ENCODE measurements around the gene RAB40B.

RAB40B gene

DNA sequence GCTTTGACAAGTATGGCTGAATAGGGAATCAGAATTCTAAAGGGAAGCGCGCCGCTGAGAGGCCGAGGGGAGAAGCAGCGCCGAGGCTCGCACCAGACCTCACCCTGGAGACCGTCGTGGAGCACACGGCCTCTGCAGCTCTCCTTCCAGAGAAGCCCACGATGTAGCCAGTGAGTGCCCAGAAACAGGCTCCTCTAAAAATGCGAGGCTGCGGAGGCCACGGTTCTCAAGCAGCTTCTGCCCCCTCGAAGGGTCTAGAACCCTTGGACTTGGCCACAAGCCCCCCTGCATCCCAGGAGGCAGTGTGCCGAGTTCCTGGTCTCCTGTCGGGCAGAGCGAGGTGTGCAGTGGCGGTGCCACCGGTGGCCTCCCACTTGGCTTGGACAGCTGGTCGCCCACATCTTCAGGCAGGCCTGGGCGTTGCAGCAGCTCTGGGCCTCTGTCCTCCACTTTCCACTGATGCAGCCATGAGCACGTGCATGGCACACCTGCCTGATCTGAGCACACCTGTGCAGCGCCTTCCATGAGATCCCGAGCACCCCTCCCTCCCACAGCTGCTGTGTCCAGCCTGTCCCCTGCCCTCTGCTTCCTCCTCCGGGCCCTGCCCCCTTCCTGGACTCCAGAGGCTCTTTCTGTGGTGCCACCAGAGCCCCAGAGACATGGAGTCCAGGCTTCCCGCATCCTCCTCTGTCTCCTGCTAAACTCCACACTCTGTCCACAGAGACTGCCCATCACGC lies 31.4 kb downstream of the RAB40B start:
- TF ChIP-seq FOXP2 (optimal IDR thresholded peaks at IDR 0.05; ENCODE audit: borderline replicate concordance, extremely low read depth, extremely low read length, insufficient read depth), result no peak
- TF ChIP-seq REST (IDR thresholded peaks at IDR 0.05; ENCODE audit: insufficient read depth in 1 of 2, low read depth in 2 of 2, low read length in 2 of 2), result no peak
- TF ChIP-seq SIN3A (IDR thresholded peaks at IDR 0.05; ENCODE audit: borderline replicate concordance, insufficient read depth, low read length), result no peak
- TF ChIP-seq POLR2AphosphoS5 (IDR thresholded peaks at IDR 0.05; ENCODE audit: low read depth, low read length), result no peak
- TF ChIP-seq TAF1 (IDR thresholded peaks at IDR 0.05; ENCODE audit: borderline replicate concordance, insufficient read depth, low read length), result no peak

GRCh38 chr17:82665891-82666290 lies 32.6 kb downstream of the RAB40B start:
- TF ChIP-seq POLR2AphosphoS5 (IDR thresholded peaks at IDR 0.05; ENCODE audit: low read depth, low read length) (no peak), SIN3A (IDR thresholded peaks at IDR 0.05; ENCODE audit: borderline replicate concordance, insufficient read depth, low read length) (no peak), TAF1 (IDR thresholded peaks at IDR 0.05; ENCODE audit: borderline replicate concordance, insufficient read depth, low read length) (no peak), REST (IDR thresholded peaks at IDR 0.05; ENCODE audit: insufficient read depth in 1 of 2, low read depth in 2 of 2, low read length in 2 of 2) (no peak), FOXP2 (optimal IDR thresholded peaks at IDR 0.05; ENCODE audit: borderline replicate concordance, extremely low read depth, extremely low read length, insufficient read depth) (no peak)

DNA sequence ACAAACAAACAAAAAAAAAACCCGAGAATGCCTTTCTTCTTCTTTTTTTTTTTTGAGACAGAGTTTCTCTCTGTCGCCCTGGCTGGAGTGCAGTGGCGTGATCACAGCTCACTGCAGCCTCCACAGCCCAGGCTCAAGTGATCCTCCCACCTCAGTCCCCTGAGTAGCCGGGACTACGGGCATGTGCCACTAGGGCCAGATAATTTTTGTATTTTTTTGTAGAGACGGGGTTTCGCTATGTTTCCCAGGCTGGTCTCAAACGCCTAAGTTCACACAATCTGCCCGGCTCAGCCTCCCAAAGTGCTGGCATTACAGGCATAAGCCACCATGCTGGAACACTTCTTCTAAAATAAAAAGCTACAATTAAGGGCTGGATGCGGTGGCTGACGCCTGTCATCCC lies 33.3 kb downstream of the RAB40B start:
- no peak for TF ChIP-seq SIN3A (IDR thresholded peaks at IDR 0.05; ENCODE audit: borderline replicate concordance, insufficient read depth, low read length)
- no peak for TF ChIP-seq POLR2AphosphoS5 (IDR thresholded peaks at IDR 0.05; ENCODE audit: low read depth, low read length)
- TF ChIP-seq FOXP2 (optimal IDR thresholded peaks at IDR 0.05; ENCODE audit: borderline replicate concordance, extremely low read depth, extremely low read length, insufficient read depth), result no peak
- TF ChIP-seq TAF1 (IDR thresholded peaks at IDR 0.05; ENCODE audit: borderline replicate concordance, insufficient read depth, low read length), result no peak
- no peak for TF ChIP-seq REST (IDR thresholded peaks at IDR 0.05; ENCODE audit: insufficient read depth in 1 of 2, low read depth in 2 of 2, low read length in 2 of 2)

DNA sequence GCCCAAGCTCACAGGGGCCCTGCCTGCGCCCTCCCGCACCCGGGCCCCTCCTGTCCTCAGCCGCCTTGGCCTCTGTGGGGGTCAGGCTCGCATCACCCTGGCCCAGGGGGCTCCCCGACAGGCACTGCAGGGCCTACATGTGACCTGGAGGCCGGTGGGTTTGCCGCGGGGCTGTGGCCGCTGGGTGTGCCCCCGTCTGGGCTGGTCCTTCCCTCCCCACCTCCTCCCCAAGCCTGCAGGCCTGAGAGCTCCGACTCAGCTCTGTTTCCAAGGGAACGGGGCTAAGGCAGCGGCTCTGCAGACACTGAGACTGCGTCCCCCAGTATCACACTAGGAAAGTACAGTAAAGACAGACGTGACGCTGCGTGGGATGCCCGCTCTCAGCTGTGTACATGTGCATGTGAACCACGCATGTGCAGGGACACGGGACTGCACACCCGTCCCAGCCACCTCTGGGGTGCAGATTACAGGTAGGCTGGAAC lies 33.8 kb downstream of the RAB40B start:
- no peak for TF ChIP-seq FOXP2 (optimal IDR thresholded peaks at IDR 0.05; ENCODE audit: borderline replicate concordance, extremely low read depth, extremely low read length, insufficient read depth)
- TF ChIP-seq SIN3A (IDR thresholded peaks at IDR 0.05; ENCODE audit: borderline replicate concordance, insufficient read depth, low read length), result no peak
- TF ChIP-seq POLR2AphosphoS5 (IDR thresholded peaks at IDR 0.05; ENCODE audit: low read depth, low read length), result no peak
- TF ChIP-seq REST (IDR thresholded peaks at IDR 0.05; ENCODE audit: insufficient read depth in 1 of 2, low read depth in 2 of 2, low read length in 2 of 2), result no peak
- no peak for TF ChIP-seq TAF1 (IDR thresholded peaks at IDR 0.05; ENCODE audit: borderline replicate concordance, insufficient read depth, low read length)
